Fibroblast of skin of scalp (primary cell): ENCODE results near the gene FLNB. TPM values are rescaled to one million over a fixed set of nuclear protein-coding genes. Genes with fewer than 3 reads are reported as not detected.

ENCODE experiments used
- DNase-seq: peaks from one replicate; pipeline ENCODE4 v3.0.0-alpha.2; 2013
- polyA plus RNA-seq, 2 experiments: library from polyadenylated mRNA; unstranded; fragments of 120-200 nt; gene quantifications; one replicate each; pipeline ENCODE4 v1.2.1, GENCODE V29; 2013; ENCODE audit not compliant: insufficient read length in 2 of 2

FLNB gene, protein sequence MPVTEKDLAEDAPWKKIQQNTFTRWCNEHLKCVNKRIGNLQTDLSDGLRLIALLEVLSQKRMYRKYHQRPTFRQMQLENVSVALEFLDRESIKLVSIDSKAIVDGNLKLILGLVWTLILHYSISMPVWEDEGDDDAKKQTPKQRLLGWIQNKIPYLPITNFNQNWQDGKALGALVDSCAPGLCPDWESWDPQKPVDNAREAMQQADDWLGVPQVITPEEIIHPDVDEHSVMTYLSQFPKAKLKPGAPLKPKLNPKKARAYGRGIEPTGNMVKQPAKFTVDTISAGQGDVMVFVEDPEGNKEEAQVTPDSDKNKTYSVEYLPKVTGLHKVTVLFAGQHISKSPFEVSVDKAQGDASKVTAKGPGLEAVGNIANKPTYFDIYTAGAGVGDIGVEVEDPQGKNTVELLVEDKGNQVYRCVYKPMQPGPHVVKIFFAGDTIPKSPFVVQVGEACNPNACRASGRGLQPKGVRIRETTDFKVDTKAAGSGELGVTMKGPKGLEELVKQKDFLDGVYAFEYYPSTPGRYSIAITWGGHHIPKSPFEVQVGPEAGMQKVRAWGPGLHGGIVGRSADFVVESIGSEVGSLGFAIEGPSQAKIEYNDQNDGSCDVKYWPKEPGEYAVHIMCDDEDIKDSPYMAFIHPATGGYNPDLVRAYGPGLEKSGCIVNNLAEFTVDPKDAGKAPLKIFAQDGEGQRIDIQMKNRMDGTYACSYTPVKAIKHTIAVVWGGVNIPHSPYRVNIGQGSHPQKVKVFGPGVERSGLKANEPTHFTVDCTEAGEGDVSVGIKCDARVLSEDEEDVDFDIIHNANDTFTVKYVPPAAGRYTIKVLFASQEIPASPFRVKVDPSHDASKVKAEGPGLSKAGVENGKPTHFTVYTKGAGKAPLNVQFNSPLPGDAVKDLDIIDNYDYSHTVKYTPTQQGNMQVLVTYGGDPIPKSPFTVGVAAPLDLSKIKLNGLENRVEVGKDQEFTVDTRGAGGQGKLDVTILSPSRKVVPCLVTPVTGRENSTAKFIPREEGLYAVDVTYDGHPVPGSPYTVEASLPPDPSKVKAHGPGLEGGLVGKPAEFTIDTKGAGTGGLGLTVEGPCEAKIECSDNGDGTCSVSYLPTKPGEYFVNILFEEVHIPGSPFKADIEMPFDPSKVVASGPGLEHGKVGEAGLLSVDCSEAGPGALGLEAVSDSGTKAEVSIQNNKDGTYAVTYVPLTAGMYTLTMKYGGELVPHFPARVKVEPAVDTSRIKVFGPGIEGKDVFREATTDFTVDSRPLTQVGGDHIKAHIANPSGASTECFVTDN (N-terminal part only)
- 201 TPM for polyA plus RNA-seq (2013, experiment 1 of 2; ENCODE audit: insufficient read length)
- 182 TPM for polyA plus RNA-seq (2013, experiment 2 of 2; ENCODE audit: insufficient read length)

DNA sequence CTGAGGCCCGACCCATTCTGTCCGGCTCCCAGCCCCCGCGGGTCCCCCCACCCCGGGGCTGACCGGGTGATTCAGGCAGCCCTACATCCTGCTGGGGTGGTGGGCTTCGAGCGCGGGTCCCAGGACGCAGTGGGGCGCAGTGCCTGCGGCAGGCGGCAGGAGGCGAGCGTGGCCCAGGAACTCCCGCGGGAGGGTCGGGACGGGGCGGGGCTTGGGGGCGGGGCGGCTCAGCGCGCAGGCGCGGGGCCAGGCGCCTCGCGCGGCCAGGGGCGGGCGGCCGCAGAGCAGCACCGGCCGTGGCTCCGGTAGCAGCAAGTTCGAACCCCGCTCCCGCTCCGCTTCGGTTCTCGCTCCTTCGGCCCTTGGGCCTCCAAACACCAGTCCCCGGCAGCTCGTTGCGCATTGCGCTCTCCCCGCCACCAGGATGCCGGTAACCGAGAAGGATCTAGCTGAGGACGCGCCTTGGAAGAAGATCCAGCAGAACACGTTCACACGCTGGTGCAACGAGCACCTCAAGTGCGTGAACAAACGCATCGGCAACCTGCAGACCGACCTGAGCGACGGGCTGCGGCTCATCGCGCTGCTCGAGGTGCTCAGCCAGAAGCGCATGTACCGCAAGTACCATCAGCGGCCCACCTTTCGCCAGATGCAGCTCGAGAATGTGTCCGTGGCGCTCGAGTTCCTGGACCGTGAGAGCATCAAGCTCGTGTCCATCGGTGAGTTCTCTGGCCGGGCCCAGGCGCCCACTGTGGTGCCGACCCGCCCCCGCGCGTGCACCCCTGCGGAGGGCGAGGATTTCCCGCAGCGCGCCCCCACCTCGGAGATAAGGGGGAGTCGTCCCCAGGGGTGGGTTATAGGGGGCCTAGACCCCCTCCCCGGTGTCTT is at the start of gene FLNB:
FLNB (plus strand) TSS at position 282 of the 885 bp plus-strand sequence; CDS start at position 425, 143 bp downstream.
- DNase-seq = peak; percentile 80

DNA sequence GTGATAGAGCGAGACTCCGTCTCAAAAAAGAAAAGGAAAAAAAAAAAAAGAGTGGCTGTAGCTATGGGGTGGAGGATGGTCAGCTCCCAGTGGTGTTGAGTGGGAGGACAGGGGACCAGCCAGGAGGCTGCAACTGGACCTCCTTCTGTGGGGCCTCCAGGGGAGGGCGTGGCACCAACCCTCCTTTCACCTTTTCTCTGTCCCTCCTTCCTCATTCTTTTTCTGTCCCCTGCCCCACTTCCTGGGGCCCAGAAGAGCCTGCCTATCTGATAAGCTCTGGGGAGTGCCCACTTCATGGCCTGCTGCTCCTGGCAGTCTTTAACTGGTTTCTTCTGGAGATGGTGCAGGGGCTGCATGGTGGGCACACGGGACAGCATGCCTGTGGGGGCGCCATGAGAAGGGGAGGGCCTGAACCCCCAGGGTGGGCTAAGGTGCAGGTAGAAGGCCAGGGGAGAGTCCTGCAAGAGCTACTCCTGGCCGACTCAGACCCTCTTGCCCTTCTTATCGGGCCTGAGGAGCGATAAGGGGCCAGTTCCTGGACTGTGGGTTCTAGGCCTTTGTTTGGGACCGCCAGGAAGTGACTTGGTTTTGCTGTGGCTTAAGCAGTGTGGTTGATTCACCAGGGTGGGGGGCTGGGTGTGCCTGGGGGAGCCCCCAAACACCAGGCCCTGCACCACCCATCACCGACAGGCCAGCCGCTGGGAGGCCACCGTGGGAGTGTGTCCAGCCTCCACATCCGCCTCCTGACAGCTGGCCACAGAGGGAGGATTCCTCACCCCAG is 49.4 kb upstream of the FLNB start:
- peak; percentile 60 for DNase-seq

DNA sequence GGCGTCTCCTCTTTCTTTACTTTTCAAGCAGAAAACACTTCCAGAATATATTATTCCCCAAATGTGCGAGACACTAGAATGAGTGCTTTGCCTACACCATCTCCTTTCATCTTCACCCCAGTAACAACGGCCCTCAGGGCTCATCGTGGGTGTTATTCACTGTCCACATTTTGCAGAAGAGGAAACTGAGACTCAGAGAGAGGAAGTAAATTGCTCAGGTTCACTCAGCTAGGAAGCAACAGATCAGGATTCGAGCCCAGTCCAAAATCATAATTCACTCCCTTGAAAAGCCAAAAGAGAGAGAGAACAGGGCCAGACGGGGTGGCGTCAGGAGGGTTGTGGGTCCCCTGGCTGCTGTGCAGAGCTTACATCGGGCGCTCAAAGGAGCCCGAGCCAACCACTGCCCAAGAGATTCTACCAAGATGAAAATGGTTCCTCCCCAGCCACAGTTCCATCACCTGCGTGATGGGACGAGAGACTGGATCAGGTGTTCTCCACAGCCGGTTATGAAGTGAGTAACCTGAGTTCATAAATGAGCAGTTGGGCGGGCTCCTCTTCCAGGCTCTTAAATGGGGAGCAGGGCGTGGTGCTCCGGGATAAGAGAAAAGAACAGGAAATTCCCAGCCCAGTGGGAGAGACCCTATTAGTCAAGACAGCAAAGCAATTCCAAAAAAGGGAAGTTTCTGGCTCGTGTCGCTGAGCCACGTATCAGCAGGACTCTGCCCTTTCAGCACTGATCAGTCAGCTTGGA is 48.6 kb upstream of the FLNB start:
- peak; percentile 80 for DNase-seq

DNA sequence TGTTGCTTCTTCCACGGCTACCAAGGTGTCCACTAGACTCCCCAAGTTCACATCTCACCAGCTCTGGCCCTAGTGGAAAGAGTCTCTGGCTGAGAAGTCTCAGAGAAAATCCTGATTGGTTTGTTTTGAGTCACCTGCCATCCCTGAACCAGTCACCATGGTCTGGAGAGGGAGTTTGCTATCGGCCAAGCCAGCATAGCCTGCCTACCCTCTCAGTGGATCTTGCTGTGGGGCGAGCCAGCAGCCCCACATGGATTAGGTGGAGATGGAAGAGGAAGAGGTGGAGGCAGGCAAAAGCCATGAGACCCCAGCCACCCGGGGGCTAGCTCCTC is 48.1 kb upstream of the FLNB start:
- no peak for DNase-seq

DNA sequence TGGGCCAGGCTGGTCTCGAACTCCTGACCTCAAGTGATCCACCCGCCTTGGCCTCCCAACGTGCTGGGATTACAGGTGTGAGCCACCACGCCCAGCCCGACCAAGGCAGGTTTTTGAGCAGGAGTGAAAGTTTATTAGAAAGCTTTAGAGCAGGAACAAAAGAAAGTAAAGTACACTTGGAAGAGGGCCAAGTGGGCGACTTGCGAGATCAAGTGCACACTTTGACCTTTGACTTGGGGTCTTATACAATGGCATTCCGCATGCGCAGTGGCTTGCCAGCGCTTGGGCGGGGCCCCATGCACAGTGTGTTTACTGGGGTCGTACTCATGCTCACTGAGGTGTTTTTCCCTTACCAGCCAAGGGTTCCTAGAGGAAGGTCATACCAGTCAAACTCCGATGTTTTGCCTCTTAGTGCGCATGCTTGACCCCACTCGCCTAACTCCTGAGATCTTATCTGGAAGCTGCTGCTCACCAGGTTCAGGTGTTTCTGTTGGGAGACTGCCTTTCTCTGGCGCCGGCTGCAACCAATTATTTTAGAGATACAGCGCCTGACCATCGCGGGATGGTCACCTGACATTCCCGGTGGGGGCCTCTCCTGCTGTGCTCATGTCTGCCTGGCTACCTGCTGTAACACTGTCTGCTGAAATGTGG is 46.9 kb upstream of the FLNB start:
- no peak for DNase-seq

GRCh38 chr3:57961828-57962447 is 46.3 kb upstream of the FLNB start:
- DNase-seq = peak; percentile 61

GRCh38 chr3:57962448-57962834 is 45.8 kb upstream of the FLNB start:
- no peak for DNase-seq

- no peak for DNase-seq
These were observed 44.3 kb upstream of the FLNB start for GRCh38 chr3:57963811-57964346.

DNA sequence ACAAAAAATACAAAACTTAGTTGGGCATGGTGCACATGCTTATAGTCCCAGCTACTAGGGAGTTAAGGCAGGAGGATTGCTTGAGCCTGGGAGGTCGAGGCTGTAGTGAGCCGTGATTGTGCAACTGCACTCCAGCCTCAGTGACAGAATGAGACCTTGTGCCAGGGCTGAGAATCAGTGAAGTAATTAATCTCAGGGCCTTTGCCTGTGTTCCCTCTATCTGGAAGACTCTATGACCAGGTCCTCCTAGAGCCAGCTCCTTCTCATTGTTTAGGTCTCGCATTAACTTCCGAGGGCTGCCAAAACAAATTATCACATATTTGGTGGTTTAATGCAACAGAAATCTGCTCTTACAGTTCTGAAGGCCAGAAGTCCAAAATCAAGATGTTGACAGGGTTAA is 41.4 kb upstream of the FLNB start:
- peak; percentile 56 for DNase-seq

- DNase-seq = no peak
These were observed 40.6 kb upstream of the FLNB start for GRCh38 chr3:57967590-57967989.

DNA sequence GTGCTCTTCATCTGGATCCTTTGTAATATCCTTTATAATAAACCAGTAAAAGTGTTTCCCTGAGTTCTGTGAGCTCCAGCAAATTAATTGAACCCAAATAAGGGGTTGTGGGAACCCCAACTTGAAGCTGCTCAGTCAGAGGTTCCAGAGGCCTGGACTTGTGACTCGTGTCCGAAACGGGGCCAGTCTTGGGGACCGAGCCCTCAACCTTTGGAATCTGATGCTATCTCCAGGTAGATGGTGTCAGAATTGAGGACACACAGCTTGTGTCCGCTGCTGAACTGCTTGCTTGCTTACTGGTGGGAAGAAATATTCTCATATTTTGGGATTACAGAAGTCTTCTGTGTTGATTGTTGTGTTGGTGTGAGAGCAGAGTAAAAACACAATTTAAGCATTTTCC is 39.7 kb upstream of the FLNB start:
- DNase-seq = no peak

DNA sequence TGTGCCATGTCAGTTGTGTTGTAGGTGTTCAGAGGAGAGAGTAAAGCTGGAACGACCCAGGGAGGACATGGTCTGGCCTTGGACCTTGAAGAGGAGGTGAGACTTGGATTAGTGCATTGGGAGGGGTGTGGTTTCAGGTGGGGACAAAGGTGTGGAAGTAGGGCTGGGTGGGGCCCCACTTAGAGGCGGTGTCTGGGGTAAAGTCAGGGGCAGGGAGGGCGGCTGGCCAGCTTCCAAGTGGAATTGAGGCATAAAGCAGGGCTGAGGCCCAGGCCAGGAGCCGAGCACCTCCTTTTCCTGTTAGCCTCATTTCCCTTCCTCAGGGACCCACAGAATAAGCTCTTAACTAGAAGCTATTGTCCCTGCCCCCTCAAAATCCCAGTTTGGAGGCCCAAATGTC is 36.2 kb upstream of the FLNB start:
- DNase-seq = no peak

GRCh38 chr3:57972531-57973111 is 35.6 kb upstream of the FLNB start:
- DNase-seq = no peak

DNA sequence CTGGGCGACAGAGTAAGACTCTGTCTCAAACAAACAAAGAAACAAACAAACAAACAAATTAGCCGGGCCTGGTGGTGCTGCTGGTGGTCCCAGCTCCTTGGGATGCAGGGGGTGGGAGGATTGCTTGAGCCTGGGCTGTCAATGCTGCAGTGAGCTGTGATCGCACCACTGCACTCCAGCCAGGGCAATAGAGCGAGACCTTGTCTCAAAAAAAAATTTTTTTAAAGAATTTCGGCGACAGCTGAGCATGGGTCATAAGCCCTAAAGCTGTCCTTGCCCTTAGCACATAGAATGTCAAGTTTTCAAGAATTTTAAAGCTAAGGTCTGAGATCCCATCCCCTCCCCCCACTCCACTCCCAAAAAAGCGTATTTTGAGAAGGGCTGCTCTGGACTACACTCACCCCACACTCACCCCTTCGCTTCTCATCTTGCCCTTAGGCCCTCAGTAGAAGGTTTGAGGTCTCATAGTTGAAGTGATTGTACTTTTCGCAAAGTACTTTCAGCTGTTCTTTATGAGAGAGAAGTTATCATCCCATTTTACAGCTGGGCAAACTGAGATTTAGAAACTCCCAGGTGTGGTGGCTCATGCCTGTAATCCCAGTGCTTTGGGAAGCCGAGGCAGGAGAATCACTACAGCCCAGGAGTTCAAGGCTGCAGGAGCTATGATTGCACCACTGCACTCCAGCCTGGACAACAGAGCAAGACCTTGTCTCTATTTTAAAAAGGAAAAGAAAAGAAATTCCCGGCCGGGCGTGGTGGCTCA is 34.3 kb upstream of the FLNB start:
- DNase-seq = no peak

DNA sequence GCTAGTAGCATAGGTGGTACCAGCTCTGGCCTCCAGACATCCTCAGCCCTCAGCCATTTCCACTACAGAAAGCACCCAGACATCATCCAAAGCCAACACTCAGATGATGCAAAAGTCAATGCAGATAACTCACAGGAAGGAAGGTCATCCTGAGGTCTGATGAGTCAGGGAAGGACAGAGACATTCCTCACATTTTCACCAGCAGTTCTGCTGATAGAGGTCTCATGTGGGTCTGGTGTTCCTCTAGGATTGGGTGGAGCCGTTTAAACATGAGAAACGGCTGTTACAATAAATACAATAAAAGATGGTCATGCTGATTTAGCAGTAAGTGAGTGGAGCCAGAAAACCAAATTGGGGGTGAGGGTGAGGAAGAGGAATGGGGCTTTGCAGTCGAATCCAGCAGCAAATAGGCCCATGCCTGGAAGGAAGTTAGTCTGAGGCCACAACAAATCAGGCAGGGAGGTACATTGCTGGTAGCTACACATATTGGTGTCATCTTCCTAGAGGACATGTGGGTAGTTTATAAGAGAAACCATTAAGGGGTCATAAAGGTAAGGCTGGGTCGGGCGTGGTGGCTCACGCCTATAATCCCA is 33.3 kb upstream of the FLNB start:
- peak; percentile 99 for DNase-seq

GRCh38 chr3:57977818-57978235 is 30.4 kb upstream of the FLNB start:
- DNase-seq = no peak

- no peak for DNase-seq
These were observed 29.9 kb upstream of the FLNB start for GRCh38 chr3:57978316-57978715.
